ENCODE measurements around the gene DNAH10.

DNAH10 gene

GRCh38 chr12:123891516-123892179 is 129.5 kb downstream of the DNAH10 start:
- no peak for TF ChIP-seq CTCF (conservative IDR thresholded peaks at IDR 0.05)
- no peak for TF ChIP-seq ZFX (IDR thresholded peaks at IDR 0.05)
- no peak overlapping the region for H3K27ac ChIP-seq

GRCh38 chr12:123892180-123892559 is 130.1 kb downstream of the DNAH10 start:
- no peak overlapping the region for H3K27ac ChIP-seq

GRCh38 chr12:123892853-123893252 is 130.8 kb downstream of the DNAH10 start:
- no peak for TF ChIP-seq CTCF (conservative IDR thresholded peaks at IDR 0.05)
- no peak for TF ChIP-seq ZFX (IDR thresholded peaks at IDR 0.05)
- H3K27ac ChIP-seq, result no peak overlapping the region

More at GRCh38 chr12:123892180-123892559, 130.1 kb downstream of the DNAH10 start:
- TF ChIP-seq CTCF (conservative IDR thresholded peaks at IDR 0.05) (no peak), ZFX (IDR thresholded peaks at IDR 0.05) (no peak)

- H3K27ac ChIP-seq, result no peak overlapping the region
- TF ChIP-seq ZFX (IDR thresholded peaks at IDR 0.05) (no peak), CTCF (conservative IDR thresholded peaks at IDR 0.05) (no peak)
Measured at GRCh38 chr12:123893276-123893675, 131.2 kb downstream of the DNAH10 start.

GRCh38 chr12:123894823-123895345 is 132.8 kb downstream of the DNAH10 start:
- TF ChIP-seq CTCF (conservative IDR thresholded peaks at IDR 0.05) (no peak), ZFX (IDR thresholded peaks at IDR 0.05) (no peak)
- H3K27ac ChIP-seq, result no peak overlapping the region

- H3K27ac ChIP-seq, result no peak overlapping the region
- no peak for TF ChIP-seq ZFX (IDR thresholded peaks at IDR 0.05)
- no peak for TF ChIP-seq CTCF (conservative IDR thresholded peaks at IDR 0.05)
Measured at GRCh38 chr12:123895451-123895850, 133.3 kb downstream of the DNAH10 start.

- no peak for TF ChIP-seq ZFX (IDR thresholded peaks at IDR 0.05)
- no peak for TF ChIP-seq CTCF (conservative IDR thresholded peaks at IDR 0.05)
- no peak overlapping the region for H3K27ac ChIP-seq
Measured at GRCh38 chr12:123896767-123897166, 134.7 kb downstream of the DNAH10 start.

Data from C4-2B (cell line).